DMS 273 (cell line): ENCODE measurements around the gene NSF.
"Not testable (repeated sequence)": the region's sequence is repeated elsewhere in the genome, so short reads cannot be mapped to it uniquely, and the experiment has no call there.

ENCODE experiments used
- DNase-seq: peaks from one replicate; lab custom pipeline; 2025; ENCODE audit not compliant: unreplicated experiment; lab: John Stamatoyannopoulos, UW

The NSF gene

DNA sequence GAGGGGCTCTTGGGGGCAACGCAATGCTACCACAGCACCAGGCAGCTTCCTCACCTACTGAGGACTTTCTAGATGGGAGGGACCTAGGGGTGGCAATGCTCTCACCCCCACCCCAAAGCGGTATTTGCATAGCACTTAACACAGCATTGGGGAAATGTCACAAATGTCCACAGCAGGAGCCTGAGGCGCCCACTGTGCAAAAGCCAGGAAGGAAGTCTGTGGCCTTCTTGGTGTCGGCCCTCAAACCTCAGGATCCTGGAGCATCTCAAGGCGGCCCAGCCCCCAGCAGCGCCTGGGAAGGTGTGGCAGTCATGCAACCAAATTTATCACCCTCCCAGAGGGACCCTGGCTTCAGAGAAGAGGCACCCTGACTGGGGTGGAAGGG lies 182.7 kb downstream of the NSF start:
- no peak for DNase-seq

GRCh38 chr17:46773676-46774075 lies 183.2 kb downstream of the NSF start:
- no peak for DNase-seq

DNA sequence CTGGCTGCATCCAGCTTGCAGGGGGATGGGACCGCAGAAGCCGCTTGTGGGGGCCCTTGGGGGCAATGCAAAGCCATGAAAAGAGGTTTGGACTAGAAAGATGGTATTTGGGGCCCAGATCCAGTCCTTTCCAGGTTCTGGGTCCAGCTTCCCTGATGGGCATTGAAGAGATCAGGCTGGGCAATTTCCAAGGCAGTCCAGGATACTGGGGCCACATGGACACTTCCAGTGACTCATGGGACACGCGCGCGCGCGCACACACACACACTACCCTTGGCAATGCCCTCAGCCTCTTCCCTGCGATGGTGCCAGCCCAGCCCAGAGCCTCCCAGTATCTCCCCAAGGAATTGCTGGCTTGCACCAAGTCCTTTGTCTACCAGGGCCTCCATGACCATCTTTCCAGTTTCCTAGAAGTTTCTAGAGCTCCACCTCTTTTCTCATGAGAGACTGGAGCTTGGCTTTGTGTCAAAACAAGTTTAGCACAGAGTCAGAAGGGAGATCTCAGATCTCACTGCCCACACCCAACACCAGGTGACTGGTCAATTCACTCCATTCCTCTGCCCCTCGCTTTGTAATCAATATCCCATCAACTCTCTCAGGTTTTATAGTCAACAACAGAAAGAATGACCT lies 183.8 kb downstream of the NSF start:
- no peak for DNase-seq

GRCh38 chr17:46776298-46777005 lies 186.0 kb downstream of the NSF start:
- DNase-seq, result no peak

DNA sequence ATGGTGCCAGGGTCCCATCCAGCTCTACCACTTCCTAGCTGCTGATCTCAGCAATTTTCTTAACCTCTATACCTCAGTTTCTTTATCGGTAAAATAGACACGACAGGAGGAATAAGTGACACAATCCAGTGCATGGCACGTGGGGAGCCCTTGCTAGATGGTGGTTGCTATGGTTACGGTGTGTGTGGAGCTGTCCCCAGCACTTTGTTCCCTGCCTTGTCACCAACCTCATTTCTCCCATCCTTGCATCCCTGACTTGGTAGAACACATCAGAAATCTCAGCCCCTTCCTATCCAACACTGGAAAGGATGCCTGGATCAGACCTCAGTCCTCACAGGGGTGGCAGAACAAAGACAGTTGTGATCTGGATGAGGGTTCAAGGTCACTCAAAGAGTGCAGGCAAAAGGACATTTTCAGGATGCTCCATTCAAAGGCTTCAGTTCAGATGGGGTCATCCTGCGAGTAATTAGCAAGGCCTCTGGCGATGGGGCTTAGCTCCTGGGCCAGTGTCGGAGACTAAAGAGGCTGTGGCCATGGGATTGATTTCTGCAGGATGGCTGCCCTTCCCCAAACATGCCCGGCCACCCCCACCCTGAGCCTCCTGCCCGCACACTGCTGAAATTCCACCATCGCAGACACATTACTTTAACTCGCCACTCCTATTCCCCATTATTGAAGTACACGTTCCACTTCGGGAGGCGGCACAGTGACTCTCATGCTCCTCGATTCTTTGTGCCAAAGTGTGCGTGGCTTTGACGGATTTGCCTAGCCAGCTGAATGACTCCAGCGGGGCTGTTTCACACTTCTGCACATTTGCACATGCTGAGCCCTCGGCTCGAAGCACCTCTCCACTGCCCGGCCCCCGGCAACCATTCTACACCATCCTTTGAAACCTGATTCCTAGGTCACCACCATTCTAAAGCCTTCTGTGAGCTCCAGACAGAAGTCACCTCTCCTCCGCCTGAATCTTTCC lies 187.8 kb downstream of the NSF start:
- DNase-seq, result peak; percentile 27

- DNase-seq, result no peak
Measured at GRCh38 chr17:46780003-46780373, 189.5 kb downstream of the NSF start.

DNA sequence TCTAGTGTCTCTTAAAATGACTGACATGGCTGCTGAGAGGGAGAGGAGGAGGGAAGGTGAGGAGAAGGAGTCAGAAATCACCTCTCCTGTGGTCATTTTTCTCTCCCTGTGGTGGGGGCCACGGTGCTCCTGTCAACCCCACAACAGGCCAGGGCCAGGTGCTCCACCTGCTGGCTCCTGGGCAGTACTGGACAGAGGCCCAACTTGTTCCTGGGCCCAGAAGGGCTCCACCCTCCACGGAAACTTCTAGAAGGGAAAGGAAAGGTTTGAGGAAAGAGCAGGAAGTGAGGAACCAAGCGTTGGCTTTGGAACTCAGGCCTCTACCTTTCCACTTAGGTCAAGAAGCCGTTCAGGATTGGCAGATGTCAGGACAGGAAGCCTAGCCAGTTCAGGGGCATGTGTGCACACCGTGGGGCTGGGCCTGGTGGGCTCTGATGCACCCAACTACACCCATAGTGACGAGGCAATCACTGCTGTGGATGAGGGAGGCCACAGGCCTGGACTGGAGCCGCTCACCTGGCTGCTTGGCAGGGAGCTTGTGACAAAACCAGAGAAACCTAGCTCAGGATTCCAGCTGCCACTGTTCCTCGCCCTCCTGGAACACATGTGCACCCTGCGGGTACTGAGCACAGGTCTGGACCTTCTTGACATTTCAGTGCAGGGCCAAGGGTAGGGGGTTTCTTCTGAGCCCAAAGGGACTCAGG lies 191.9 kb downstream of the NSF start:
- peak; percentile 54 for DNase-seq

DNA sequence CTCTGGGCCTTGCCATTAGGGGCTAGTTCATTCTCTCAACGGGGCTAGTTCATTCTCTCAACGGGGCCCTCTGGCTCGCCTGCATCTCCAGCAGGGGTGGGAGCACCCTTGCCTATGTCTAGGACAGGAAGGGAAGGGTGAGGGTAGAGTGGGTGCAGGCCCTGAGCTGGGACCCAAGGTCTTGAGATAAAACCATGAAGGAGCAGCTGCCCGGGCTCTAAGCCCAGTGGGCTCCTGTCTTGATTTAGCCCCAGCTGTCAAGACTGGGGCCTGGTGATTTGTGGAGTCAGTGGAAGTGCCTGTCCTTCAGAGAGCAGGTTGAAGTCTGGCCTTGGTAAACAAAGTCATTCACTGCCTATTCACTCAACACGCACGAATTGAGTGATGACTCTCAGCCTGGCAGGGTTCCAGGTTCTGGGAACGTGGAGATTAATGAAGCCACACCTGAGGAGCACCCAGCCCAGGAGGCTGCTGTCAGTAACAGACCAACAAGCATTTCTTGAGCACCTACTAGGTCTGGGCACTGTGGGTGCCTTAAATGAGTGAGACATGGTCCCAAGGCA lies 192.6 kb downstream of the NSF start:
- DNase-seq, result no peak

- DNase-seq, result no peak
Measured at GRCh38 chr17:46785696-46786095, 195.2 kb downstream of the NSF start.

GRCh38 chr17:46787478-46787877 lies 197.0 kb downstream of the NSF start:
- no peak for DNase-seq

DNA sequence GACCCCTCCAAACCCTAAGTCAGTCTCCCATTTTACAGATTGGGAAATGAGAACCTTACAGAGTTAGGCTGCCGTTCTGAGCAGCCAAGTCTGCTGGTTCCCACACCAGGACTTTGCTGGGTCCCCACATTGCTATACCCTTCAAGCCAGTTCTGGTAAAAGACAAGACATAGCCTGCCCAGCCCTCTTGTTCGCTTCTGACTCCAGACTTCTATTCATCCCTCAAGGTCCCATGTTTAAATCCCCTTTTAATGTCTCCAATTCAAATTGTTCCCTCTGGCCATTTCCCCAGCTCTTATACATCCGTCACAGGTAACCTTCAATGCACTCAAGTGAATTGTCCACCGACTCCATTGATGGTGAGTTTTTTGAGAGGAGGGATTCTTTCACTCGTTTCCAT lies 197.8 kb downstream of the NSF start:
- DNase-seq, result no peak

- DNase-seq, result no peak
Measured at GRCh38 chr17:46788796-46789195, 198.3 kb downstream of the NSF start.

DNA sequence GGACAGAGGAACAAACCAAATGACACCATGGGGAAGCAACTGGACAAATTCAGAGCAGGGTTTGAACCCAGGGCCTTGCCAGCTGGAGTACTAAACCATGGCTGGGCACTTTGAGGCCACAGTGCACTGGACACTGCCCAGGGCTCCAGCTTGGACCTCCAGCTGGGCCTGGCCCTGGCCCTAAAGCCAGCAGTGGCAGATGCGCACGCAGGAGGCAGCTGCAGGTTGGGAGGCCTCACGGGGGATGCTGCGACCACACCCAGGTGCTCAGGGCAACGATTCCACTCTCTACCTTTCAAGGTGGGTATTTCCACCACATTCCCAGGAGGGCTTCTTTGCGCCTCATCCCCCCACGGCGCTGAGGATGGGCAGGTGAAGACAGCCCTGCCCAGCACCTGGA lies 199.1 kb downstream of the NSF start:
- no peak for DNase-seq

DNA sequence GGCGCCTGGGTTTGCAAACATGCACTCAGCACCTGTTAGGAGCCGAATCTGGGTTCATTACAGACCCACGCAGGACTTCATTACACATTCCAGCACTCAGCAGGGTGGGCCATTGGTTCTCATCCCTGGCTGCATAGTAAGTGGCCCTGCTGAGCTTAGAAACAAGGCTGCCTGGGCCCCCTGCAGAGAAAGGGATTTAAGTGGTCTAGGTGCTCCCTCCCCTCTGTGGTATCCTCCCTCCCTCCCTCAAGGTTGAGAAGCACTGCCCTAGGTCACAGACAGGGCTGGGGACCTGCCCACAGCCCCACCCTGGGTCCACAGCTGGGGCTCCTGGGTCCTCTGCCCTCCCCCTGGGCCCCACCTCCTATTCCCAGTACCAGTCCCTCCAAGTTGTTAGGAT lies 199.7 kb downstream of the NSF start:
- DNase-seq, result no peak

GRCh38 chr17:46791531-46791930 lies 201.1 kb downstream of the NSF start:
- no peak for DNase-seq

GRCh38 chr17:46792071-46792470 lies 201.6 kb downstream of the NSF start:
- DNase-seq, result no peak

DNA sequence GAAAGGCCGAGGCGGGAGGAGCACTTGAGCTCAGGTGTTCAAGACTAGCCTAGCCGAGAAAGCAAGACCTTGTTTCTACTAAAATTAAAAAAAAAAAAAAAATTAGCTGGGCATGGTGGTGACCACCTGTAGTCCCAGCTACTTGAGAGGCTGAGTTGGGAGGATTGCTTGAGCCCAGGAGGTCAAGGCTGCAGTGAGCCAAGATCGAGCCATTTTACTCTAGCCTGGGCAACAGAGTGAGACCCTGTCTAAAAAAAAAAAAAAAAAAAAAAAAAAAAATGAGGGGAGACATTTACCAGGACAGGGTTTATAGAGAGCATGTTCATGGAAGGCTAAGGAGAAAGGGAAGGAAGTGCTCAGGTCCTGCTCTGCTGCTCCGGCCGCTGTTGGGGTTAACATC lies 202.6 kb downstream of the NSF start:
- not testable (repeated sequence) for DNase-seq

DNA sequence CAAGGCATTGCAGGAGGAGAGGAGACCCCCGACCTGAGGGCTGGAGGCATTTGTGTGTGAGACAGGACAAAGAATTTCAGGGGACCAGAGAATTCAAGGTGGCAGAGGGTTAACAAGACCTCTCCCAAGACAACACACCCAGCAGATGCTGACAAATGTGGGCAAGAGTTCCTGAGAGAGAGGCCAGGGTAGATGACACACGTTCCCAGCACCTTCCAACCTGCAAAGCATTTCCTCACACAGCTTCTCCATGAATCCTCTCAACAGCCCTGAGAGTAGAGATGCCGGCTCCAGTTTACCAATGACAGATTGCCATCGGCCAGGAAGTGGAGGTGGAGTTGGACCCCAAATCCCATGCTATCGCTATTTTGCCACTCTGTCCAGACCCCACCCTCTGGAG lies 203.1 kb downstream of the NSF start:
- no peak for DNase-seq

DNA sequence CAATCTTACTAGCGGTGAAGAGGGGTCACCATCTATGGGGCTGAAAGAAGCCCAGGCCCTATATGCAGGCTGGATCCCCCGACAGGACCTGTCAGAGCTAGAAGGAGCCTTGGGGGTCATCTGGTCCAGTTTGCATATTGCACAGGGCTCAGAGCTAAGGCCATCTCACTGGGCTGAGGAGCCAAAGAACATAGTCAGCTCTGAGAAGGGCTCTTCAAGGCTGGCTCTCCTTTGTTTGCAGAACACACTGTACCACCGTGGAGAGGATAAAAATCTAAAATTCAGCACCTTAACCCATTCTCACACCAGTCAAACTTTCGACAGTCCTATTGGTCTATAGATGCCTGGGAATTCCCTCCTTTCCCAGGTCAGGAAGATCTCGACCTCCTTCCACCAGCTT lies 203.8 kb downstream of the NSF start:
- DNase-seq, result no peak

DNA sequence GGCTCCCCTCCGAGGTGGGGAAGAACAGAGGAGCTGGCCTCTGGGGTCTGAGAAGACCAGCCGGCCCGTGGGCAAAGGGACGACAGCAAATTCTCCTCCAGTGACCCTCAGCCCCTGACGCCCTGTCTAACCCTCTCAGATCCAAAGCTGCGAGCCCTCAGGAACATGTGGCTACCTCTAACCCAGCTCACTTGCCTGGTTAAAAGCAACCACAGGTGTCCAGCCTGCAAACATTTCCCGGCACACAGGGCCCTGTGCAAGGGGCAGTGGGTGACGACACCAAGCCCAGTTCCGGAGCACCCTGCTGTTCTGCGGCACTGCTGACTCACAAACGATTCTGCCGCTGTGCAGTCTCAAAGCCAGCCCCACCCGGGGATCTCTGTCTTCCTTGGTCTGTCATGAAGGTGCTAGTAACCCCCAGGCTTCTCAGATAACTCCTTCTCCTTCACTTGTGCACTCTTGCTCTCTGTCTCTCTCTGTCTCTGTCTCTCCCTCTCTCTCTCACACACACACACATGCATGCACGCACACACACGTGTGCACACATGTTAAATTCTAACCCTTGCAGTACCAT lies 205.0 kb downstream of the NSF start:
- no peak for DNase-seq

DNA sequence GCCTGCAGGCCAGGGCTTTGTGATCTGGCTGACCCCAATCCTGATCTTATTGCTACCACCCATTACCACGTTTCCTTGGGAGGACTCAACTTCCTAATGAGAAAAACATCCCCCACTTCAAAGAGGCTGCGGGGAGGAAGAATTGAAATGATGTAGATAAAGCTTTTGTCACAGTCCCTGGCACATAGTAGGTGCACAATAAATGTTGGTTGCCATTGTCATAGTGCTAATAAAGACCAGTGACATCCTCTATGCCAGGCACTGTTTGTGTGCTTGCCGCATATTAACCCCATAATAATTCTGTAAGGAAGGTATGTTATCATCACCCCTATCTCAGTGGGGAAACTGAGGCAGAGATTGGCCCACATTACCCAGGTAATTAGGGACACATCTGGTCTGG lies 205.6 kb downstream of the NSF start:
- DNase-seq, result no peak
